WTC11 (cell line): ENCODE measurements around the gene QRFPR. TPM values are rescaled to one million over a fixed set of nuclear protein-coding genes. Genes with fewer than 3 reads are reported as not detected.

Source experiments
- ATAC-seq: fragments of 200-7000 bp; cut with Tn5 transposase; 2 replicates; pipeline ENCODE4 v1.10.0; 2021; ENCODE audit warnings: mild to moderate bottlenecking, moderate library complexity
- CTCF ChIA-PET: fragments of 300-600 bp; sonication (Branson Sonifier 250); formaldehyde crosslinking; loops from one replicate; lab custom pipeline; 2021; ENCODE audit warnings: antibody characterized with exemption; lab: Charles Lee
- POLR2A ChIA-PET: fragments of 350-600 bp; sonication (Branson Sonifier 250); formaldehyde crosslinking; loops from one replicate; lab custom pipeline; 2021; ENCODE audit warnings: antibody characterized with exemption; lab: Charles Lee
- DNase-seq: peaks from one replicate; pipeline ENCODE4 v3.0.0; 2021; ENCODE audit warnings: low spot score
- H3K27ac Mint-ChIP-seq: 2 replicates; pipeline ENCODE4 v1.8.0; 2021; ENCODE audit warnings: mixed read lengths
- H3K27me3 Mint-ChIP-seq: 2 replicates; pipeline ENCODE4 v1.8.0; 2021; ENCODE audit warnings: low read depth, mild to moderate bottlenecking, moderate library complexity, mixed read lengths
- H3K36me3 Mint-ChIP-seq: 2 replicates; pipeline ENCODE4 v1.8.0; 2021; ENCODE audit warnings: mixed read lengths
- H3K4me1 Mint-ChIP-seq: 2 replicates; pipeline ENCODE4 v1.8.0; 2022; ENCODE audit warnings: mixed read lengths
- H3K4me3 Mint-ChIP-seq: 2 replicates; pipeline ENCODE4 v1.8.0; 2021; ENCODE audit warnings: mild to moderate bottlenecking, moderate library complexity, mixed read lengths
- H3K9me3 Mint-ChIP-seq: 2 replicates; pipeline ENCODE4 v1.8.0; 2021; ENCODE audit warnings: mixed read lengths
- ATF6 ChIP-seq: sonication (generic); formaldehyde crosslinking; IDR thresholded peaks from 2 replicates; pipeline ENCODE4 v1.8.1; 2023; ENCODE audit warnings: mild to moderate bottlenecking, missing genetic modification reagents
- EMX1 ChIP-seq: fragments of 250-450 bp; sonication (Bioruptor Pico); IDR thresholded peaks from 2 replicates; pipeline ENCODE4 v1.8.0; 2021; ENCODE audit warnings: mild to moderate bottlenecking
- ESRRA ChIP-seq: sonication (generic); formaldehyde crosslinking; IDR thresholded peaks from 2 replicates; pipeline ENCODE4 v1.8.1; 2022; ENCODE audit warnings: mild to moderate bottlenecking, missing genetic modification reagents, borderline replicate concordance
- FOXP1 ChIP-seq: sonication (generic); formaldehyde crosslinking; IDR thresholded peaks from 2 replicates; pipeline ENCODE4 v1.8.0; 2022; ENCODE audit warnings: missing genetic modification reagents, mild to moderate bottlenecking, moderate library complexity, borderline replicate concordance
- FOXP4 ChIP-seq: sonication (generic); formaldehyde crosslinking; IDR thresholded peaks from 2 replicates; pipeline ENCODE4 v1.8.0; 2022; ENCODE audit warnings: mild to moderate bottlenecking, missing genetic modification reagents
- JAZF1 ChIP-seq: fragments of 250-450 bp; sonication (Bioruptor Pico); IDR thresholded peaks from 2 replicates; pipeline ENCODE4 v1.9.0; 2021; ENCODE audit warnings: moderate library complexity, mild to moderate bottlenecking, inconsistent platforms
- NFE2L1 ChIP-seq: sonication (generic); formaldehyde crosslinking; IDR thresholded peaks from 2 replicates; pipeline ENCODE4 v1.8.1; 2023; ENCODE audit warnings: missing genetic modification reagents
- NFYB ChIP-seq: sonication (generic); formaldehyde crosslinking; conservative IDR thresholded peaks from 2 replicates; pipeline ENCODE4 v1.8.0; 2022; ENCODE audit warnings: low read depth, missing genetic modification reagents
- RORB ChIP-seq: fragments of 250-450 bp; sonication (Bioruptor Pico); IDR thresholded peaks from 2 replicates; pipeline ENCODE4 v1.9.0; 2021; ENCODE audit warnings: mild to moderate bottlenecking
- TEAD1 ChIP-seq: sonication (generic); formaldehyde crosslinking; IDR thresholded peaks from 2 replicates; pipeline ENCODE4 v1.8.0; 2022; ENCODE audit warnings: mild to moderate bottlenecking, missing genetic modification reagents
- ZBTB21 ChIP-seq: sonication (generic); formaldehyde crosslinking; IDR thresholded peaks from 2 replicates; pipeline ENCODE4 v1.8.1; 2023; ENCODE audit warnings: mild to moderate bottlenecking, missing genetic modification reagents, borderline replicate concordance
- ZNF671 ChIP-seq: fragments of 250-450 bp; sonication (Bioruptor Pico); IDR thresholded peaks from 2 replicates; pipeline ENCODE4 v1.8.0; 2021; ENCODE audit warnings: mild to moderate bottlenecking
- ZSCAN18 ChIP-seq: fragments of 250-450 bp; sonication (Bioruptor Pico); IDR thresholded peaks from 2 replicates; pipeline ENCODE4 v2.1.2; 2022; ENCODE audit warnings: mild to moderate bottlenecking, moderate library complexity
- total RNA-seq: library from RNA; stranded (reverse); gene quantifications from 3 replicates; pipeline ENCODE4 v1.2.3, GENCODE V29; 2021
- TF ChIP-seq, protein P1 (sequence below): sonication (generic); formaldehyde crosslinking; IDR thresholded peaks from 2 replicates; pipeline ENCODE4 v1.8.1; 2022; ENCODE audit warnings: low read depth, missing genetic modification reagents, borderline replicate concordance
- TF ChIP-seq, protein P2 (sequence below): sonication (generic); formaldehyde crosslinking; IDR thresholded peaks from 2 replicates; pipeline ENCODE4 v1.8.1; 2023; ENCODE audit warnings: mild to moderate bottlenecking, missing genetic modification reagents
- TF ChIP-seq, protein P3 (sequence below): fragments of 250-450 bp; sonication (Bioruptor Pico); IDR thresholded peaks from 2 replicates; pipeline ENCODE4 v1.8.0; 2021; ENCODE audit warnings: mild to moderate bottlenecking
- TF ChIP-seq, protein P4 (sequence below): sonication (generic); formaldehyde crosslinking; IDR thresholded peaks from 2 replicates; pipeline ENCODE4 v1.8.1; 2023; ENCODE audit warnings: mild to moderate bottlenecking, moderate library complexity, missing genetic modification reagents

QRFPR gene
- total RNA-seq, 1 experiment from 2014 or later = 0.68 TPM

DNA sequence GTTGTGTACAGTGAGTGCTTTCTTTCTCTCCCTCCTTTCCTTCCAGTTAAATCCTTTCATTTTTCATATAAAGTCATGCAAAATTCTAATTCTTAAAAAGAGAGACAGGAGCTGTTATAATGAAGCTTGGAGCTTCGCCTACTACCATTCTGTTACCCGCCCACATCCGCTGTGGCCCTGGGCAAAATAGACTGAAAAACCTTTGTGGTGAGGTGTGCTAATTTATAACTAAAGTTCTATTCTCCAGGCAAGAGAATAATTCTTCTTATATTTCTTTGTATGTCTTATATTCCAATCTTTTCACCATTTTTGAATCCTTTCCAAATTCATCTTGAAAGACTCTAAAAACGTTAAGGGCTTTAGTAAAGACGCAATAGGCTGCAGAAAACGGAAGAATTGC, 7.0 kb downstream of the QRFPR start:
- peaks cover 10% of the 10 kb centered on the region for H3K27me3 Mint-ChIP-seq
- no peaks in the 10 kb centered on the region for H3K36me3 Mint-ChIP-seq
- no peaks in the 10 kb centered on the region; the same call in 1 of the 2 replicates for H3K4me1 Mint-ChIP-seq
- no peak overlapping the region for H3K4me3 Mint-ChIP-seq
- POLR2A ChIA-PET = no interaction called here
- no peak for ATAC-seq
- TF ChIP-seq, protein P1, sequence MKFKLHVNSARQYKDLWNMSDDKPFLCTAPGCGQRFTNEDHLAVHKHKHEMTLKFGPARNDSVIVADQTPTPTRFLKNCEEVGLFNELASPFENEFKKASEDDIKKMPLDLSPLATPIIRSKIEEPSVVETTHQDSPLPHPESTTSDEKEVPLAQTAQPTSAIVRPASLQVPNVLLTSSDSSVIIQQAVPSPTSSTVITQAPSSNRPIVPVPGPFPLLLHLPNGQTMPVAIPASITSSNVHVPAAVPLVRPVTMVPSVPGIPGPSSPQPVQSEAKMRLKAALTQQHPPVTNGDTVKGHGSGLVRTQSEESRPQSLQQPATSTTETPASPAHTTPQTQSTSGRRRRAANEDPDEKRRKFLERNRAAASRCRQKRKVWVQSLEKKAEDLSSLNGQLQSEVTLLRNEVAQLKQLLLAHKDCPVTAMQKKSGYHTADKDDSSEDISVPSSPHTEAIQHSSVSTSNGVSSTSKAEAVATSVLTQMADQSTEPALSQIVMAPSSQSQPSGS (CRISPR knock-in tag) = no peak
- no peak for TF ChIP-seq RORB
- TF ChIP-seq ATF6 (CRISPR knock-in tag) = no peak
- no peak for TF ChIP-seq NFYB (CRISPR knock-in tag)
- TF ChIP-seq ZSCAN18 (CRISPR knock-in tag) = no peak
- TF ChIP-seq ESRRA (CRISPR knock-in tag) = no peak
- TF ChIP-seq ZNF671 = no peak
- TF ChIP-seq, protein P2, sequence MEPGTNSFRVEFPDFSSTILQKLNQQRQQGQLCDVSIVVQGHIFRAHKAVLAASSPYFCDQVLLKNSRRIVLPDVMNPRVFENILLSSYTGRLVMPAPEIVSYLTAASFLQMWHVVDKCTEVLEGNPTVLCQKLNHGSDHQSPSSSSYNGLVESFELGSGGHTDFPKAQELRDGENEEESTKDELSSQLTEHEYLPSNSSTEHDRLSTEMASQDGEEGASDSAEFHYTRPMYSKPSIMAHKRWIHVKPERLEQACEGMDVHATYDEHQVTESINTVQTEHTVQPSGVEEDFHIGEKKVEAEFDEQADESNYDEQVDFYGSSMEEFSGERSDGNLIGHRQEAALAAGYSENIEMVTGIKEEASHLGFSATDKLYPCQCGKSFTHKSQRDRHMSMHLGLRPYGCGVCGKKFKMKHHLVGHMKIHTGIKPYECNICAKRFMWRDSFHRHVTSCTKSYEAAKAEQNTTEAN (CRISPR knock-in tag) = no peak
- TF ChIP-seq JAZF1 (CRISPR knock-in tag) = no peak
- TF ChIP-seq ZBTB21 (CRISPR knock-in tag) = no peak
- TF ChIP-seq, protein P3, sequence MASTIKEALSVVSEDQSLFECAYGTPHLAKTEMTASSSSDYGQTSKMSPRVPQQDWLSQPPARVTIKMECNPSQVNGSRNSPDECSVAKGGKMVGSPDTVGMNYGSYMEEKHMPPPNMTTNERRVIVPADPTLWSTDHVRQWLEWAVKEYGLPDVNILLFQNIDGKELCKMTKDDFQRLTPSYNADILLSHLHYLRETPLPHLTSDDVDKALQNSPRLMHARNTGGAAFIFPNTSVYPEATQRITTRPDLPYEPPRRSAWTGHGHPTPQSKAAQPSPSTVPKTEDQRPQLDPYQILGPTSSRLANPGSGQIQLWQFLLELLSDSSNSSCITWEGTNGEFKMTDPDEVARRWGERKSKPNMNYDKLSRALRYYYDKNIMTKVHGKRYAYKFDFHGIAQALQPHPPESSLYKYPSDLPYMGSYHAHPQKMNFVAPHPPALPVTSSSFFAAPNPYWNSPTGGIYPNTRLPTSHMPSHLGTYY (CRISPR knock-in tag) = no peak
- no peak for TF ChIP-seq FOXP4 (CRISPR knock-in tag)
- TF ChIP-seq TEAD1 (CRISPR knock-in tag) = no peak
- no peak for TF ChIP-seq NFE2L1 (CRISPR knock-in tag)
- TF ChIP-seq EMX1 (CRISPR knock-in tag) = no peak
- TF ChIP-seq FOXP1 (CRISPR knock-in tag) = no peak
- TF ChIP-seq, protein P4, sequence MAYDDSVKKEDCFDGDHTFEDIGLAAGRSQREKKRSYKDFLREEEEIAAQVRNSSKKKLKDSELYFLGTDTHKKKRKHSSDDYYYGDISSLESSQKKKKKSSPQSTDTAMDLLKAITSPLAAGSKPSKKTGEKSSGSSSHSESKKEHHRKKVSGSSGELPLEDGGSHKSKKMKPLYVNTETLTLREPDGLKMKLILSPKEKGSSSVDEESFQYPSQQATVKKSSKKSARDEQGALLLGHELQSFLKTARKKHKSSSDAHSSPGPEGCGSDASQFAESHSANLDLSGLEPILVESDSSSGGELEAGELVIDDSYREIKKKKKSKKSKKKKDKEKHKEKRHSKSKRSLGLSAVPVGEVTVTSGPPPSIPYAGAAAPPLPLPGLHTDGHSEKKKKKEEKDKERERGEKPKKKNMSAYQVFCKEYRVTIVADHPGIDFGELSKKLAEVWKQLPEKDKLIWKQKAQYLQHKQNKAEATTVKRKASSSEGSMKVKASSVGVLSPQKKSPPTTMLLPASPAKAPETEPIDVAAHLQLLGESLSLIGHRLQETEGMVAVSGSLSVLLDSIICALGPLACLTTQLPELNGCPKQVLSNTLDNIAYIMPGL = no peak
- H3K27ac Mint-ChIP-seq = no peak overlapping the region
- H3K9me3 Mint-ChIP-seq = no peaks in the 10 kb centered on the region
- no peak for DNase-seq
- CTCF ChIA-PET = interaction anchor here (1.4 to 1.9 kb wide), 4 partner anchors 46 to 283 kb away, joined by 3 to 8 read pairs (median 6); no protein-coding TSS in a partner anchor
